ENCODE measurements around the gene ARHGEF38. TPM values are rescaled to one million over a fixed set of nuclear protein-coding genes. Genes with fewer than 3 reads are reported as not detected.
"Not testable (repeated sequence)": the region's sequence is repeated elsewhere in the genome, so short reads cannot be mapped to it uniquely, and the experiment has no call there.

ARHGEF38 gene
- total RNA-seq, 1 donor from 2014 or later: 0.10 TPM

GRCh38 chr4:105609819-105610218, 57.4 kb downstream of the ARHGEF38 start:
- not testable (repeated sequence) for DNase-seq

GRCh38 chr4:105613306-105613705, 60.9 kb downstream of the ARHGEF38 start:
- DNase-seq: no peak

DNA sequence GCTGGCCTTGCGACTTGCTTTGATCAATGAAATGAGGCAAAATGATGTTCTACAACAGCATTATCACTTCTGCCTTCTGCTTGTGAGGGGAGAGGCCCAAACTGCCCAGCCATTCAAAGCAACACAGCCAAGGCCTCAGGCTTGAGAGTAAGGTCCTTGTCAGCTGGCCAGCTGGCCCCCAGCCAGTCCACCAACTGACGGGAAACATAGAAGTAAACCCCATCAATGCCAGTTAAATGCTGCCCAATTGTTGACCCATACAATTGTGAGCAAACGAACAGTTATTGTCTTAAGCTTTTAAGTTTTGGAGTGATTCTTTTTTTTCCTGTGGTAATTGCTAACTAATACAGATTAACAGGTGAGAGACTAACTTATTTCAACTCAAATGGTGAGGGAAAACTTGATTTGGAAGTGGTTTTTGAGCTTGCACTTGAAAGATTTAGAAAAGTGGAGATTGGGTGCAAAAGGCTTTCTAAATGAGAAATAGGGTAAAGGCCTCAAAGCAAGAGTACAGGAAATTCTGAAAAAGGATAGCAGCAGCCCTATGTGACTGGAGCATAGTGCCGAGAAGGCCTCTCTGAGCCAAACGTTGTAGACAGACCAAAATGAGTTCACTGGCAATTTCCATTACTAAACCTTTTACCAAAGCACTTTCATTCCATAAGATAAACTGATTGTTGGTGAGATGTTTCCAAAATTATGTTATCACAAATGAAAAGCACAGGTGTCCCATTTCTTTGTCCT, 66.9 kb downstream of the ARHGEF38 start:
- no peak for DNase-seq

- no peak for DNase-seq
Measured at GRCh38 chr4:105620640-105621323, 68.4 kb downstream of the ARHGEF38 start.

- DNase-seq: no peak
Measured at GRCh38 chr4:105622269-105622668, 69.8 kb downstream of the ARHGEF38 start.

DNA sequence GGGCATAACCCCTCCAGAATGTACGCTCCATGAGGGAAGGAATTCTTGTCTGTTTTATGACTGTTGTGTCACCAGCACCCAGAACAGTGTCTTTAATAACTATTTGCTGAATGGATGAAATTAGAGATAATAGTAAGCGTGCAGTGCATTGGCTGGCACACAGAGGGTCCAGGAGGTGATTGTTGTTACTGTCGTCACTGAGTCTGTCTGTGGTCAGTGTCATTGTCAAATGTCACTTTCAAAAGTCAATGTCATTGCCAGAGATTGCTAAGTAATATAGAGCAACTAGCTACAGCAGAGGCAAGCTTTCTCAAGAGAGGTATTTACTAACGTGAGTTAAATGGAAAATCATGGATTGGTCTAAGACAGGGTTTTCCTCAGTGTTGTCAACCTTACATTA, 70.7 kb downstream of the ARHGEF38 start:
- no peak for DNase-seq

GRCh38 chr4:105624530-105624929, 72.1 kb downstream of the ARHGEF38 start:
- no peak for DNase-seq

GRCh38 chr4:105625214-105625613, 72.8 kb downstream of the ARHGEF38 start:
- no peak for DNase-seq

GRCh38 chr4:105626846-105627245, 74.4 kb downstream of the ARHGEF38 start:
- no peak for DNase-seq

- no peak for DNase-seq
Measured at GRCh38 chr4:105627620-105628019, 75.2 kb downstream of the ARHGEF38 start.

- DNase-seq: no peak
Measured at GRCh38 chr4:105630670-105631655, 78.5 kb downstream of the ARHGEF38 start.

DNA sequence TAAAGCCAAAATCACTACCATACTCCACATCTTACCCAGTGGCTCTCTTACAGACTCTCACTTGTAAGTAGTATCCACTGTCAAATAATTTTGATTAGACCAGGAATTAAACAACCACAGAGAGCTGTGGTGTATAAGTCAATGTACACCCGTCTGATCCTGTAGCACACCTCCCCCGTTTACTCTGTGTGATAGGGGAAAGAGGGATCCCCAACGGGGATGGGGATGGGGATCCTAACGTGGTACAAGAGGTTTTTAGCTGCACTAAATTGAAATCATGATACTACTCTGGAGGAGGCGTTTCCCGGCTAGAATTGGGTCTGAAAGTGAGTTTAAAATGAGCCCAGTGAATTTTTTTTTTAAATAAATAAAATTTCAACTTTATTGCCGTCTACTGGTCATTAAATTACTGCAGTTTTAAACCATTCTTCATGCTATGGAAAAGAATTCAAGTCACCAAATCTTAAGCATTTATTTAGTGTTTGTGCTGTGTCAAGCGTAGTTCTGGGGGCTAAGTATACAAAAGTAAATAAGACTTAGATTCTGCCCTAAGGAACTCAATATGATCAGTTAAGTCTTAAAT, 79.5 kb downstream of the ARHGEF38 start:
- DNase-seq: no peak

DNA sequence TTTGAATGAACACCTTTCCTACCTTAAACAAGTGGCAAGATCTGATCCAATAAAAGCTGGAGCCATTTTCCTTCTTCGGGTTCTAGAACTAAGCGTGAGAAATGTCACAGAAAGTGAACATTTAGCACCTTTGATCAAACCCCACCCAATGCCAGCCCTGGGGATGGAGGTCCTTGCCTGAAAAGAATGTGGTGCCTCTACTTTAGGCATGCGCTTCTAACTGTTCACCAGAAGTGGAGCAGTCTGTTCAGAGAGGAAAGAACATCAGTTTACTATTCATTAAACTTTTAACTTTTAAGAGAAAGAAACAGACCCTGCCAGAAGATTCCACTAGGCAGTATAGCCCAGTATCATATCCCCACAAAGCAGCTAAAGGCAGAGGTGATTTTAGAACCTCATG, 80.2 kb downstream of the ARHGEF38 start:
- no peak for DNase-seq

DNA sequence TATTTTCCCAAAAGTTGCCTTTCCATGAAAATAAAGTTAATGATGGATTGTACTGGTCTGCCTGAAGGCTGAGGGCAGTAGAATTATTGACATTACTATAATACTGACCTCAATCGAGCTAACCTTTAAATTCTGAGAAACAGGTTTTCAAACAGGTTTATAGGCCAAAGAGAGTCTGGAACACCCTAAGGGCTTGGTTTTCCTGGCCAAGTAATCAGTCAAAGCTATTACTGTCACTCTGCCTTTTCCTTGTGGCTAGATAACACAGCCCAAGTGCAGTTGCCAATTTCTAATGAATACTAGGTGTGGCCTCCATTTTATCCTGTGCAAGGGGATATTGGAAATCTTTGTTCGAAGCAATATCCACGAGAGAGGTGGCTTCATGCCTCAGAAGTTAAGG, 80.8 kb downstream of the ARHGEF38 start:
- no peak for DNase-seq

GRCh38 chr4:105634402-105635080, 82.1 kb downstream of the ARHGEF38 start:
- no peak for DNase-seq

- no peak for DNase-seq
Measured at GRCh38 chr4:105637408-105638176, 85.2 kb downstream of the ARHGEF38 start.

DNA sequence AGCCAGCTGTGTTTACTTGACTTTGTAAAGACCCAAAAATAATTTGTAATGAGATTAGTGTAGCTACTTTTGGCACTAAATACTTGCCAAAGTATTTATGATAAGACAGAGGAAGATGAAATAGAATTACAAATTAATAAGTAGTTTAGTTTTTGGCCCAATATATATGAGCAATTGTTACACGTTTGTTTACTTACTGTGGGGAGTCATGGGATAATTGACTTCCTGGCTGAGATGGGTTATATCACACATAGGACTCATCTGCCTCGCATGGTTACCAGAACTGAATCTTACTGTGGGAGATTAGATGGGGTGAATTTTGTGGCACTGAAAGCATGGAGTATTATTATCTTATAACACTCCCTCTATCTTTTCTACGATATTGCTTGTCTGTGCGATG, 89.4 kb downstream of the ARHGEF38 start:
- DNase-seq: no peak

DNA sequence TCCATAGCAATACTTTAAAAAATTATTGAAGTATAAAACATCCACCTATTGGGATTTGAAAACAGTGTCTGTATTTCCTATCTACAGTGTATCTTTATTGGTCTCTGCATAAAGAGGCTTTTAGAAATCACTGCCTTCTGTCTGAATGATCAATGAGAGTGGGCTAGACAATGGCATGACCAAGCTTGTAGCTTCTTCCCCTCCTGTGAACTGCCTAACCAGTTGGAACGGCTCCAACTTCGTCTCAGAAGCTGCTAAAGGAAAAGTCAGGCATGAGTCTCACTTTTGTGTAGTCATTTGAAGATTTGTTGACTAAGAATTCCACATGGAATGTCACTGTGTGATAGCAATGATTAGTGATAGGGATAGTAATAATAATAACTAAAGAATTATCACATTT, 91.8 kb downstream of the ARHGEF38 start:
- DNase-seq: no peak

- DNase-seq: no peak
Measured at GRCh38 chr4:105645440-105645839, 93.0 kb downstream of the ARHGEF38 start.

DNA sequence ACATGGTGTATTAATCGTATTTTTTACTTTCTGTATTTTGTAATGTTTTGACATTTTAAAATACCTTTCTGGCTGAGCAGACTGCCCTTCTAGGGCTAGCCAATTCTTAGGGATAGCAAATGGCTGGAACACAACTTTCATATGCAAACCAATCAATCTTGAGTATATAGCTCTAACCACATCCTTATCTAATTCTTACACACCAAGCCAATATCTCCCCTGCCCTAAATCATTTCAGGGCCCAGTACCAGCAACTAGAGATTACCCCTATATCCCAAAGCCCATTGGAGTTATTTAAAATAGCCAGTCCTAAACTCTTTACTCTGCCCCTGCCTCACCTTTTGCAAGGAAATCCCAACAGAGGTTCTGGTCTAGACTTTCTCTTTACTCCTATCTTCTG, 97.8 kb downstream of the ARHGEF38 start:
- no peak for DNase-seq

DNA sequence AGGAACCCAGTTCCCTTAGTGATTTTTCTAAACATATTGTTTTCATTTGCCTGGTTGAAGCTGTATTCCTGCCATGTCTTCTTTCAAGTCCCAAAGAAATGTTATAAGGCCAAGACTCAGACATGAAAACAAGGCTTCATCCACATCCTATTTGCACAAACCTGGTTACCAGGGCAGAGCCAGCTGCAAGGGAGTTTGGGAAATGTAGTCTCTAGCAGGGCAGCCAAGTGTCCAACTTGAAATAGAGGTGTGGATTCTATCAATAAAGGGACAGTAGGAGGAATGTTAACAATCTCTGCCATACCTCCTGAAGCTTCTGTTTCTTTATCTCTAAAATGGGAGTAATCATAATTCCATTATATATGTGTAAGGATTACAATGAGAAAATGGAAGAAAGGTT, 99.5 kb downstream of the ARHGEF38 start:
- no peak for DNase-seq
